Right lobe of liver (tissue), 4 donors: ENCODE results near the gene KLB.

ENCODE experiments used
- CTCF ChIP-seq, 4 donors: fragments of 200-600 bp in 3 of 4; fragments of 450-650 bp in 1 of 4; IDR thresholded peaks; one replicate each; pipeline versions ENCODE4 v1.5.1 to v1.8.0; 2016 to 2022; ENCODE audit warnings: antibody characterized with exemption in 4 of 4, mild to moderate bottlenecking in 2 of 4
- POLR2A ChIP-seq: fragments of 450-650 bp; IDR thresholded peaks from one replicate; pipeline ENCODE4 v1.6.1; 2017; ENCODE audit warnings: antibody characterized with exemption, mild to moderate bottlenecking
- donor health status: DM: no; HTN: no; CAD: no.
- donor health status: DM: no; HTN: no; CAD: no.
- donor health status: DM: no; HTN: yes; CAD: no.

GRCh38 chr4:39495446-39496213 is 88.9 kb downstream of the KLB start:
- TF ChIP-seq CTCF (IDR thresholded peaks at IDR 0.05) (no peak), POLR2A (no peak)
